ENCODE results near the gene KIAA1614. TPM values are rescaled to one million over a fixed set of nuclear protein-coding genes. Genes with fewer than 3 reads are reported as not detected.

Gene KIAA1614
- total RNA-seq, 8 experiments from 2014 or later = 0.36 to 2.6 (median 1.2) TPM

DNA sequence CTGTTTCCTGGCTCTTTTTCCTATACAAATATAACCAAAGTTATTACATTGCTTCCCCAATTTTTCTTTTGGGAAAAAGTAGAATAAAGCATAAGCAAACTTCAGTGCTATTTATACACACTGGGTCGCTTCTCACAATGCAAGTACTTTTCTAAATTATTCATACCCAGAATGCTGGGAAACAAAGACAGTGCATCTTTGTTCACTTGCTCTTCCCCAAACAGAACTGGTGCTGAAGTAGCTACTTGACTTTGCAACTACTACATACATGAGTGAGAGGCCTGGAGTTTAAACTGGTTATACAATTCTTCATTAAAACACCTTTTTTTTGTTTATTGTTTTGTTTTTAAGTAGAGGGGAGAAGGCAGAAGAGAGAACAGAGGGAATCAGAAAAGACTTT is 69.7 kb downstream of the KIAA1614 start:
- no peak overlapping the region for H3K4me3 ChIP-seq
- in situ Hi-C loops (cut with MboI; ENCODE audit: low pct_unique_long_range_greater_than_20kb in 2 of 9, low sequenced_read_pairs in 9 of 9, unreplicated experiment in 9 of 9) = no loop called here
- WGBS, 10 experiments = 33 to 83% (median 77%) methylated on average over 1 of the region's 1 CpG; no CpG with 5 or more reads in 4 of the 10 experiments
- H3K4me1 ChIP-seq (replicated peaks in 1 of 2) = no peaks in the 10 kb centered on the region
- ATAC-seq (replicated peaks in 6 of 8) = peak in 1 of 8 experiments; percentile 62
- no peak overlapping the region for H3K27ac ChIP-seq

DNA sequence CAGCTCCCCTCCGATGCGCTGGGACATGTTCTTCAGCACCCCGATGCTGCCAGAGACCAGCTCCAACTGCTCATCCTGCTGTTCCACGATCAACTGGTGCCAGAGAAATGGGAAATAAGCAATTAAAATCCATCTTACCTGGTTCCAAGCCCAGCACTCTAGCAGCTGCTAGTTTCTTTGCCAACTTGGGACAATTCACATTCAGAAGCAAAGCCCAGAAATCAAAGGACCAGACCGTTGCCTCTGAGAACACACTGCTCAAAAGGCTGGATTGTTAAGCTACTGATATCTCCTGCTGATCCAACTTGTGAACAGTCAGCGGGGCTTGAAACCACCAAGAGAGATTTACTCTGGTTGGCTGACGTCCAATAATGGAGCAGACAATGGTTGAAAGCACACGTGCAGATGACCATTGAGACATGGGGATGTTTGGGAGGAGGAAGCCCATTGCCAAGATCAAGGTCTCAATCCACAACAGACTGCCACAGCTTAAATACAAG is 75.6 kb downstream of the KIAA1614 start:
- in situ Hi-C loops (cut with MboI; ENCODE audit: low pct_unique_long_range_greater_than_20kb in 2 of 9, low sequenced_read_pairs in 9 of 9, unreplicated experiment in 9 of 9) = no loop called here
- H3K27ac ChIP-seq = no peak overlapping the region
- peak in 2 of 8 experiments; percentile 25 to 56 for ATAC-seq (replicated peaks in 6 of 8)
- H3K4me3 ChIP-seq = no peak overlapping the region
- no peaks in the 10 kb centered on the region for H3K4me1 ChIP-seq (replicated peaks in 1 of 2)
- 38 to 100% (median 70%) methylated on average over 2 to 8 of the region's 8 CpGs; no CpG with 5 or more reads in 1 of the 10 experiments for WGBS, 10 experiments

DNA sequence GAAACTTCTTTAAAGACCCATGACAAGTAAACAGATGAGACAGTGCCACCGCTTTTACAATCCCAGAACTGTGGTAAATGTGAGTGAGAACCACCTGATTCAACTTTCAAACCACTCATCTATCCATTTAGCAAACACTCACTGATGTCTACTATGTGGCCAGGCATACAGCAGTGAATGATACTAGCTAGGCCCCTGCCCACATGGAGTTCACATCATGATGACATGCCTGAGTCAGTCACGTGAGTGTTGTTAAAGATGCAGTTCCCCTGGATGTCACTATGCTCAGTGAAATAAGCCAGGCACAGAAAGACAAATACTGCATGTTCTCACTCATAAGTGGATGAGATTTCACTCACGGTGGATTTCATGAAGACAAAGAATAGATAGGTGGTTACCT is 81.6 kb downstream of the KIAA1614 start:
- no peaks in the 10 kb centered on the region for H3K4me1 ChIP-seq (replicated peaks in 1 of 2)
- in situ Hi-C loops (cut with MboI; ENCODE audit: low pct_unique_long_range_greater_than_20kb in 2 of 9, low sequenced_read_pairs in 9 of 9, unreplicated experiment in 9 of 9) = no loop called here
- no peak overlapping the region for H3K27ac ChIP-seq
- no peak overlapping the region for H3K4me3 ChIP-seq
- WGBS, 10 experiments = 20 to 100% (median 91%) methylated on average over 1 to 3 of the region's 3 CpGs
- peak in 1 of 8 experiments; percentile 36 for ATAC-seq (replicated peaks in 6 of 8)

DNA sequence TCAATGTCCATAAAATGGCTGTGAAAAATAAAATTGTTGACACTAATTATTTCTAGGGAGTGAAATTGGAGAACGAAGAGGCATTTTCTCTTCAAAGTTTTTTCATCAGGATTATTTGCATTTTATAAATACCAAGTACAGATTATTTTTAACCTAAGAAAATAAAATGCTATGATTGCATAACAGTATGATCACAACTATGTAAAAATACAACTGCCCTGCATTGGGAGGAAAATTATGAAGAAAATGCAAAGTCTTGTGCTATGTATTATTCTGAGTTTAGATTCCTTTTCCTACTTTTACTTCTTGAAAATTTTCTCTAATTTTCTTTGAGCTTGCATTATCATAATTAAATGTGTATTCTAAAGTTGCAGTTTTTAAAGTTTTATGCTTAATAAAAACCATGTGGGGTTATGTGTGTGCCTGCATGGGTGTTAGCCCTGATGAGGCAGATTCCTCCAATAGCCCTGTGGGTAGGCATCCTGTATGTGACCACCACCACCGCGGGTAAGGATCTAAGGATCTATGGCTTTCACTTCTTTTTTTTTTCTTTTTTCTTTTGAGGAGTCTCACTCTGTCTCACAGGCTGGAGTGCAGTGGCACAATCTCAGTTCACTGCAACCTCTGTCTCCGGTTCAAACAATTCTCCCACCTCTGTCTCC is 85.3 kb downstream of the KIAA1614 start:
- no peak overlapping the region for H3K4me3 ChIP-seq
- peak in 3 of 8 experiments; percentile 62 to 79 (median 67) for ATAC-seq (replicated peaks in 6 of 8)
- H3K27ac ChIP-seq = no peak overlapping the region
- WGBS, 10 experiments = 20 to 100% (median 85%) methylated on average over 1 to 4 of the region's 4 CpGs
- no peaks in the 10 kb centered on the region for H3K4me1 ChIP-seq (replicated peaks in 1 of 2)
- in situ Hi-C loops (cut with MboI; ENCODE audit: low pct_unique_long_range_greater_than_20kb in 2 of 9, low sequenced_read_pairs in 9 of 9, unreplicated experiment in 9 of 9) = no loop called here

Other genes starting within 250 kb of the KIAA1614 start
- gene STX6, start 110.0 kb downstream of the KIAA1614 start, total RNA-seq = 10 to 100 TPM; 15.6 to 34.6 (median 26.1) TPM
- gene MR1, start 121.1 kb downstream of the KIAA1614 start, total RNA-seq = 10 to 100 TPM in 3 of 8 experiments, 1 to 10 TPM in 2, under 1 TPM in 3; 0.05 to 41.8 (median 2.3) TPM
- gene IER5, start 175.8 kb downstream of the KIAA1614 start, total RNA-seq = 10 to 100 TPM in 7 of 8 experiments, 1 to 10 TPM in 1; 9.6 to 20.1 (median 11.8) TPM

Data from motor neuron (in vitro differentiated cells).